ENCODE measurements around the gene VEZF1. TPM values are rescaled to one million over a fixed set of nuclear protein-coding genes. Genes with fewer than 3 reads are reported as not detected.

Gene VEZF1
- total RNA-seq, 1 experiment from 2014 or later, result 78.1 TPM

- Histone ChIP-seq H3K9me3 (ENCODE audit: low read length) (no peaks in the 10 kb centered on the region), H3K4me2 (ENCODE audit: low read length) (no peak overlapping the region), H3K9ac (ENCODE audit: low read length) (no peak overlapping the region), H3K4me1 (ENCODE audit: insufficient read depth, low read length) (peaks cover 25% of the 10 kb centered on the region), H3K4me3 (ENCODE audit: low read length) (no peak overlapping the region), H3K9me2 (replicated peaks; ENCODE audit: low read length) (no peaks in the 10 kb centered on the region), H3K27ac (ENCODE audit: low read length) (no peak overlapping the region), H3F3A (ENCODE audit: low read length, unreplicated experiment) (peaks cover 55% of the 10 kb centered on the region), H3K36me3 (ENCODE audit: low read depth, low read length) (peaks cover 66% of the 10 kb centered on the region), H3K27me3 (ENCODE audit: low read length) (no peaks in the 10 kb centered on the region), H3K79me2 (ENCODE audit: low read length) (peaks cover 33% of the 10 kb centered on the region), H2AFZ (ENCODE audit: low read length) (no peak overlapping the region), H4K20me1 (ENCODE audit: low read length) (peaks cover 47% of the 10 kb centered on the region)
- no TSS peak for BruUV-seq (replicated peaks)
- POLR2A ChIA-PET (ENCODE audit: unreplicated experiment), result interaction anchor here (0.5 to 1.0 kb wide), 6 partner anchors 11 to 252 kb away, joined by 3 to 13 read pairs (median 4); partner anchors contain the start of gene VEZF1
- peak; percentile 58 for ATAC-seq
- peak; percentile 93 for DNase-seq
- CTCF ChIA-PET, result interaction anchor here (0.5 to 1.9 kb wide), 18 partner anchors 10 to 861 kb away, joined by 3 to 20 read pairs (median 4); partner anchors contain the start of genes MRPS23 and VEZF1
- TF ChIP-seq, protein P1, sequence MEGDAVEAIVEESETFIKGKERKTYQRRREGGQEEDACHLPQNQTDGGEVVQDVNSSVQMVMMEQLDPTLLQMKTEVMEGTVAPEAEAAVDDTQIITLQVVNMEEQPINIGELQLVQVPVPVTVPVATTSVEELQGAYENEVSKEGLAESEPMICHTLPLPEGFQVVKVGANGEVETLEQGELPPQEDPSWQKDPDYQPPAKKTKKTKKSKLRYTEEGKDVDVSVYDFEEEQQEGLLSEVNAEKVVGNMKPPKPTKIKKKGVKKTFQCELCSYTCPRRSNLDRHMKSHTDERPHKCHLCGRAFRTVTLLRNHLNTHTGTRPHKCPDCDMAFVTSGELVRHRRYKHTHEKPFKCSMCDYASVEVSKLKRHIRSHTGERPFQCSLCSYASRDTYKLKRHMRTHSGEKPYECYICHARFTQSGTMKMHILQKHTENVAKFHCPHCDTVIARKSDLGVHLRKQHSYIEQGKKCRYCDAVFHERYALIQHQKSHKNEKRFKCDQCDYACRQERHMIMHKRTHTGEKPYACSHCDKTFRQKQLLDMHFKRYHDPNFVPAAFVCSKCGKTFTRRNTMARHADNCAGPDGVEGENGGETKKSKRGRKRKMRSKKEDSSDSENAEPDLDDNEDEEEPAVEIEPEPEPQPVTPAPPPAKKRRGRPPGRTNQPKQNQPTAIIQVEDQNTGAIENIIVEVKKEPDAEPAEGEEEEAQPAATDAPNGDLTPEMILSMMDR (conservative IDR thresholded peaks at IDR 0.05; ENCODE audit: low read depth, low read length), result peak; percentile 99
- no peak for TF ChIP-seq EZH2 (IDR thresholded peaks at IDR 0.05; ENCODE audit: low read length, unreplicated experiment)
- intact Hi-C loops (cut with micrococcal nuclease), result loop anchor here (1.0 kb wide), 2 partner anchors 114 to 141 kb away; no protein-coding TSS in a partner anchor
These were observed 11.5 kb upstream of the VEZF1 start for GRCh38 chr17:57999496-58000017.

- no peak for DNase-seq
- H3K9me2 ChIP-seq (replicated peaks; ENCODE audit: low read length), result no peaks in the 10 kb centered on the region
These were observed 11.0 kb upstream of the VEZF1 start for GRCh38 chr17:57999010-57999495.

More at GRCh38 chr17:57999010-57999495, 11.0 kb upstream of the VEZF1 start:
- H3K9ac ChIP-seq (ENCODE audit: low read length), result no peak overlapping the region
- peaks cover 20% of the 10 kb centered on the region for H3K4me1 ChIP-seq (ENCODE audit: insufficient read depth, low read length)
- no peak overlapping the region for H3K27ac ChIP-seq (ENCODE audit: low read length)
- no peak for ATAC-seq
- peaks cover 56% of the 10 kb centered on the region for H3F3A ChIP-seq (ENCODE audit: low read length, unreplicated experiment)
- H3K4me2 ChIP-seq (ENCODE audit: low read length), result no peak overlapping the region
- CTCF ChIA-PET, result interaction anchor here (0.6 to 1.9 kb wide), 15 partner anchors 10 to 149 kb away, joined by 3 to 20 read pairs (median 5); partner anchors contain the start of genes MRPS23 and VEZF1
- H3K79me2 ChIP-seq (ENCODE audit: low read length), result peaks cover 28% of the 10 kb centered on the region
- no TSS peak for BruUV-seq (replicated peaks)
- POLR2A ChIA-PET (ENCODE audit: unreplicated experiment), result interaction anchor here (0.5 to 1.0 kb wide), 5 partner anchors 11 to 252 kb away, joined by 3 to 13 read pairs (median 4); partner anchors contain the start of gene VEZF1
- intact Hi-C loops (cut with micrococcal nuclease), result loop anchor here (1.0 kb wide), 2 partner anchors 114 to 141 kb away; no protein-coding TSS in a partner anchor
- peaks cover 61% of the 10 kb centered on the region for H3K36me3 ChIP-seq (ENCODE audit: low read depth, low read length)
- H3K27me3 ChIP-seq (ENCODE audit: low read length), result no peaks in the 10 kb centered on the region
- H4K20me1 ChIP-seq (ENCODE audit: low read length), result peaks cover 42% of the 10 kb centered on the region
- TF ChIP-seq EZH2phosphoT487 (IDR thresholded peaks at IDR 0.05; ENCODE audit: borderline replicate concordance, low read length), result no peak
- no peak for TF ChIP-seq EZH2 (IDR thresholded peaks at IDR 0.05; ENCODE audit: low read length, unreplicated experiment)
- TF ChIP-seq, protein P1 (conservative IDR thresholded peaks at IDR 0.05; ENCODE audit: low read depth, low read length), result no peak
- H2AFZ ChIP-seq (ENCODE audit: low read length), result no peak overlapping the region
- H3K9me3 ChIP-seq (ENCODE audit: low read length), result no peaks in the 10 kb centered on the region
- no peak overlapping the region for H3K4me3 ChIP-seq (ENCODE audit: low read length)
